ENCODE measurements around the gene ETV5.

ETV5 gene

GRCh38 chr3:186075489-186075888 lies 33.4 kb downstream of the ETV5 start:
- no peak overlapping the region for H3K4me3 ChIP-seq (ENCODE audit: low read depth, low read length)
- DNase-seq (ENCODE audit: low read depth): no peak

DNA sequence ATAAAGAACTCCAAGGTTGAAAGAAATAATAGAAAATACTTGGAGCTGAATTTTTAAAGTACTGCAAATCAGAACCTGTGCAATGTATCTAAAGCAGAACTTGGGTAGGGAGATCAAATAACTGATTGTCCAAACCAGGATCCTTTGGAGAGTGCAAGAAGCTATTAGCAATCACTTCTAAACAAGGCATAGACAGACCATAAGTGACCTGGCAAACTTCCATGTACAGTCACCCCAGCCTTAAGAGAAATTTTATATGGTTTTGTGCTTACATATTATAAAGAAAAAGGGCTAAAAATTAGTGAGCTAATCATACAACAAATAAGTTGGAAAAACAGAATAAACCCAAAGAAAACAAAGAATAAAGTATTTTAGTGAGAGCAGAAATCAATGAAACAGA lies 35.2 kb downstream of the ETV5 start:
- no peak for DNase-seq (ENCODE audit: low read depth)

GRCh38 chr3:186070996-186071395 lies 37.9 kb downstream of the ETV5 start:
- no peak for DNase-seq (ENCODE audit: low read depth)
- no peak overlapping the region for H3K4me3 ChIP-seq (ENCODE audit: low read depth, low read length)

More for the DNA sequence above, 35.2 kb downstream of the ETV5 start:
- no peak overlapping the region for H3K4me3 ChIP-seq (ENCODE audit: low read depth, low read length)

DNA sequence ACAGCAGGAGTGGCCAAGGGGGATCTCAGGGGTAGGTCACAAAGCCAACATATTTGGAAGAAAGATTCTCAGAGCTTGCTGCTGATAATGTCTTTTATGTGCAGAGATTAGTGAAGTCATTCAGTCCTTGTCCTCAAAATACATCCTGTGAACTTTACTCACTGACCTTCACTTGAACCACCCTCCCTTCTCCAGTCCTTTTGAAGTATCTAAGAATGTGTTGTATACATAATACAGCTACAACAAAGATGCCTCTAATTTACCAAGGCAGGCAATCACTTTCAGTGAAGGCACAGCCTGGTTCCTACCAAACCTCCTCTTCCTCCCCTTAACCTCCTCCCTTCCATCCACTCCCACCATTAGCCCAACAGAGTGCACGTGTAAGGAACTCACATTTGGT lies 38.3 kb downstream of the ETV5 start:
- no peak overlapping the region for H3K4me3 ChIP-seq (ENCODE audit: low read depth, low read length)
- DNase-seq (ENCODE audit: low read depth): no peak

GRCh38 chr3:186070133-186070532 lies 38.8 kb downstream of the ETV5 start:
- H3K4me3 ChIP-seq (ENCODE audit: low read depth, low read length): no peak overlapping the region
- DNase-seq (ENCODE audit: low read depth): no peak

DNA sequence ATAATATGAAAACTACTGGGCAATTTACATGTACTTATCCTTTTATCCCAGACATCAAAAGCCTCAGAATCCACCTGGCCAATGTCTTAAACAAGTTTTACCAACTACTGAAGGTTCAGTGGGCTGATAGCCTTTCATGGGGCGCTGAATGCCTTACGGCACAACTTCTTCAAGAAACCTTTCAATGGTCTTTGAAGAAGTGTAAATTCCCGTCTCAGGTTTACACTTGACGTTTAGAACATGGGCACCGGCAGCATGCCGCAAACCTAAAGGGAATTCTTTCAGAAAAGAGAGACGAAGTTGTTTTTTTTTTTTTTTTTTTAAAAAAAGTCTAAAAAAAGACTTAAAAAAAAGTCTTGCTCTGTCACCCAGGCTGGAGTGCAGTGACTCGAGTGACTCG lies 39.7 kb downstream of the ETV5 start:
- no peak overlapping the region for H3K4me3 ChIP-seq (ENCODE audit: low read depth, low read length)
- no peak for DNase-seq (ENCODE audit: low read depth)

DNA sequence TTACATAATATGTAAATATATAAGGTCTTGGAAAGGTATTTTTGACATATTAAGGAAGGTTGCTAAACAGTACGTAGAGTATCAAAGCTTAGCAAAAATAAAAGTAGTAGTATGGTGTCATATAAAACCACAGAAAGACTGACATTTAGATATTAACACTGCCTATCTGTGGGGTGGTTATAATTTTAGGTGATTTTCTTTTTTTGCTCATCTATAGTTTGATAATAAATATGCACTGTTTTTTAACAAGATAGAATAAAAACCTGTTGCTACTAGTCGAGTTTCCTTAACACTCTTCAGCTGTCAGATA lies 40.7 kb downstream of the ETV5 start:
- no peak overlapping the region for H3K4me3 ChIP-seq (ENCODE audit: low read depth, low read length)
- DNase-seq (ENCODE audit: low read depth): no peak

DNA sequence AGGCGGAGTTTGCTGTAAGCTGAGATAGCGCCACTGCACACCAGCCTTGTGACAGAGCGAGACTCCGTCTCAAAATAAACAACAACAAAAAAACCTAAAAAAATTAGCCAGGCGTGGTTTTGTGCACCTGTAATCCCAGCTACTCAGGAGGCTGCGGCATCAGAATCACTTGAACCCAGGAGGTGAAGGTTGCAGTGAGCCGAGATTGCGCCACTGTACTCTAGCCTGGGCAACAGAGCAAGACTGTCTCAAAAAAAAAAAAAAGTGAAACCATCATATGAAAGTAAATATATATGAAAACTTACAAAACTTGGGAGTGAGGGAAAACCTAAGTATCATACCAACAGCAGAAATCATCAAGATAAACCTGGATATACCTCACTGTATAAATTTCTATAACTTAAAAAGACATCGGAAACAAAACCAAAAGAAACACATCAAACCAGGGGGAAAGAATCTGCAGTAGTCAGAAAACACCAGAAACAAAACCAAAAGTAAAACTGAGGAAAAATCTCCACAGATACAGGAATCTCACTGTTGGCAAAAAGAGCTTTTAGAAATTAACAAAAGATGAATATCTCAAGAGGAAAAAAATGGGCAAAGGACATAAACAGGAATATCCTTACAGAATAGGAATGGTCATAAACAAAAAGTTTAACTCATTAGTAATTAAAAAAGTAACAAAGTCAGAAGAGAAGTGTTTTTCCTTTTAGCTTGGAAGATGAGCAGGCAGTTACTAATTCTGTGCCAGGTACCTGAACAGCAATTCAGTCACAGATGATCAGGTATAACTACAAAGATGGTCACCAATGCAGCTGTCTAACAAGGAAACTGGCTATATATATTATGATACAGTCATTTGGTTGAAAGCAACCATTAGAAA lies 41.3 kb downstream of the ETV5 start:
- no peak for DNase-seq (ENCODE audit: low read depth)
- no peak overlapping the region for H3K4me3 ChIP-seq (ENCODE audit: low read depth, low read length)

GRCh38 chr3:186060222-186060621 lies 48.7 kb downstream of the ETV5 start:
- H3K4me3 ChIP-seq (ENCODE audit: low read depth, low read length): no peak overlapping the region
- no peak for DNase-seq (ENCODE audit: low read depth)

GRCh38 chr3:186059192-186059591 lies 49.7 kb downstream of the ETV5 start:
- no peak overlapping the region for H3K4me3 ChIP-seq (ENCODE audit: low read depth, low read length)
- no peak for DNase-seq (ENCODE audit: low read depth)

DNA sequence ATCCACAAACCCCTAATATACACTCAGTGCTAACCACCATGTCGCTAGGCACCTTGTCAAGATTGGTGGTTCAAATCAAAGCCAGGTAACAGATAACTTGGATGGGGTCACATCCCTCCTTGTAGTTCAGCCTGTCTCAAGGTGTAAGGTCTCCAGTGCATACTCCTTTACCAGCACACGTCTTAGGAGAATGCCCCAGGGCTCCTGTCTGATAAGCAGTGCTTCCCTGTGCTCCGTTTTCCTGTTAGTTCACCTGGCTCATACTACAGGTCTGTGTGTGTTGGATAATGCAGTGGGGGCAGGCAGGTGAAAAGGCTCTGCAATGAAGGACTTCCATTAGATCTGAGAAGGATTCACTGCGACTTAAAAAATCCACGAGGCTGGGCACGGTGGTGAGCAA lies 50.7 kb downstream of the ETV5 start:
- H3K4me3 ChIP-seq (ENCODE audit: low read depth, low read length): no peak overlapping the region
- no peak for DNase-seq (ENCODE audit: low read depth)

GRCh38 chr3:186057594-186057993 lies 51.3 kb downstream of the ETV5 start:
- peak; percentile 91 for DNase-seq (ENCODE audit: low read depth)
- no peak overlapping the region for H3K4me3 ChIP-seq (ENCODE audit: low read depth, low read length)

DNA sequence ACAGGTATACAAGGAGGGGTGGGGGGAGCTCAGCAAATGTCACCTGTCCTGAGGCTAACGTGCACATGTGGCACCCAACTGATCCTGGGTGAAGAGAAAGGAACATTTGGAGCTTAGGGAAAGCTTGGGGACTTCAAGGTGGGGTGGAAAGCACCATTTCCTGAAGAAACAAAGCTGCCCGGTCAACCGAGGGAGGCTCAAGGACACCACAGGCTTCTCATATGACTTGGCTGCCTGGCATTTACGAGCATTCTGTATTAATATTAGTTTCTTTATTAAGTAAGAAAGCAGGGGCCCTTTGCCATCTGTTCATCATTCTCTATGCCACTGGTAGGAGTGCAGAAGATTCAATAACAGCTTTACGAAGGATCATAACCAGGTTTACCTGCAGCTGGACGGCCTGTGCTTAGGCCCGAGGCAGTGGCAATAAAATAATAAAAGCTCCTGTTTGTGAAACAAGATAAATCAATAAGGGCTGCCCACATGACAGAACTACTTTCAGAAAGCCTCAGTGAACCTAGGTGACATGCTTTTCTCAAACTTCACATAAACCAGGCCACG lies 54.0 kb downstream of the ETV5 start:
- DNase-seq (ENCODE audit: low read depth): no peak
- no peak overlapping the region for H3K4me3 ChIP-seq (ENCODE audit: low read depth, low read length)

GRCh38 chr3:186053954-186054791 lies 54.7 kb downstream of the ETV5 start:
- H3K4me3 ChIP-seq (ENCODE audit: low read depth, low read length): no peak overlapping the region
- peak; percentile 41 for DNase-seq (ENCODE audit: low read depth)

DNA sequence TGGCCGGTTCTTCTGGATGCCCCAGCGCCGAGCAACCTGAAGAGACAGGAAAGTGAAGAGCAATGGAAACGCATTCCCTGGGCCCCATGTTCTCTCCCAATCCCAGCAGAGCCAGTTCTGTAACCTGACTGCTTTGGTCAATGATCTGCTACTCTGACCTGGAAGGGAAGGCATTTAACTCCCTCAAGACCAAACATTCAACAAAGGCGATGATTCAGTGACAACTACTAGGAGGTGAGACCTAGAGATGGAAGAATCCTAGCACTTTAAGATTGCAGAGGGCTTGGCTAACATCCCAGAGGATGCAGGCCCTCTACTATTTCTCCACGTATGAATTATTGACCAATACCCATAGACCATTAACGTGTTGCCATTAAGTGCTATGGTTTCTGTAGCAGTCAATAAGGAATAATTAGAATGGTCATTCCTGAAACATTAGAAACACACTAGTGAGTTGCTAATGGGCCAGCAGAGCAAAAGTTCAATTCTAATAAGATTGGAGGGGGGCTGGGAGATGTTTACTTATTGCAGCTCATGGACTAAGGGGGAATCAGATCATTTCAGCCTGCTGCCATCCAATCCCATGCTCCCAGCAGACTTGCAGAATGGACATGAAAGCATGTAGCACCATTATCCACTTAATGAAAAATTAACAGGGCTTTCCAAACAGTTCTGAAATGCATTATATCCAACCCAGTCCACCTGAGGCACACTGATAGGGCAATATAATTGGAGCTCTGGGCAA lies 56.6 kb downstream of the ETV5 start:
- DNase-seq (ENCODE audit: low read depth): no peak
- no peak overlapping the region for H3K4me3 ChIP-seq (ENCODE audit: low read depth, low read length)

DNA sequence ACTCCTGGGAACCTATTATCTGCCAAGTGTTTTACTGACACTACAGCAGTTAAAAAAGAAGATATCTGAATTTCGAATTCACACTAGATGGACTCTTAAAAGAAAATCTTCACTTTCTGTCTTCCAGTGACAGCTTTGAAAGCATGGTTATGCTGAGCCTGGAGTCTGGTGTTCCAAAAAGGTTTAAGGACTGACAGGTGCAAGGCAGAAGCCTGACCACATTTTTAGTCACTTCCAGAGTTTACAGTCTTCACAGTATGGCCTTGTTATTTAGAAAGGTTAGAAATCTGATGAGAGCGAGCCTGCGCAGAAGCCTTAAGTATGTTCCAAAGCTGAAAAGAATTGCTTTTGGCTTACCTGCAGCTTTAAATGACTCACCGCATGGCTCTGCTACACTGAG lies 59.9 kb downstream of the ETV5 start:
- DNase-seq (ENCODE audit: low read depth): no peak
- H3K4me3 ChIP-seq (ENCODE audit: low read depth, low read length): no peak overlapping the region

GRCh38 chr3:186048119-186048518 lies 60.8 kb downstream of the ETV5 start:
- DNase-seq (ENCODE audit: low read depth): no peak
- no peak overlapping the region for H3K4me3 ChIP-seq (ENCODE audit: low read depth, low read length)

- H3K4me3 ChIP-seq (ENCODE audit: low read depth, low read length): no peak overlapping the region
- no peak for DNase-seq (ENCODE audit: low read depth)
Measured at GRCh38 chr3:186046838-186047237, 62.1 kb downstream of the ETV5 start.

DNA sequence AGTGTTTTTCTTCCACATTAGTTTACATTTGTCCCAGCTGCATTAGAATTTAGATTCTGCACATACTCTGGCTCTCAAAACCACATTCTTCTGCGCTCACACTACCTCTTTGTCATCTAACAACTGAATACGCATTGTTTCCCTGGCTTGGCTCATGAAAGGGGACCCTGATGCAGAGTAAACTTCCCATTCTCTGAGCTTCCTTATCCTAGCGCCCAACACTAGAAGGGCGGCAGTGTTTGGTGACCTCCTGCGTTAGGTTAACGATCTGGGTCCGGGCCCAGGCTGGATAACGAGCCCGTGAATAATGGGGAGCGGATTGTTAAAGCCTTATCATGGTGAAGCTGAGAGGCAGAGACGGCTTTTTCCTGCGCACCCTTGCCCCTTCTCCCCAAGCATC lies 63.9 kb downstream of the ETV5 start:
- no peak overlapping the region for H3K4me3 ChIP-seq (ENCODE audit: low read depth, low read length)
- no peak for DNase-seq (ENCODE audit: low read depth)

DNA sequence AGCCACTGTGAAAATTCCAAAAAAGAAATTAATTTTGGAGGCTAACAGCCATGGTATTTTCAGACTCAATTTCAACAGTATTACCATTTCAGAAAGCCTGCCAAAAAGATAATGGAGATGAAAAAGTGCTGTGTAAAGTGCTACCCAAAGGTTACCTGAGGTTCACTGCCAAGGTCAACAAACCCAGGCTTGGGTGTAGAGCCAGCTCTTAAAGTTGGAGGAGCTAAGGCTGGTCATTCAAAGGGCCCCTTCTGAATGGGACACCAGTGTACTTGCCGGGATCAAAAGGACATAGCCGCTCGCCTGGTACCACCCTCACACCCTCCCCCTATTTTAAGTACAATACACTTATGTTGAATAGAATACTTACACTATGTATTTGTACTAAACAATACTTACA lies 64.5 kb downstream of the ETV5 start:
- DNase-seq (ENCODE audit: low read depth): no peak
- H3K4me3 ChIP-seq (ENCODE audit: low read depth, low read length): no peak overlapping the region
